ENCODE measurements around the gene RALGPS1.

DNA sequence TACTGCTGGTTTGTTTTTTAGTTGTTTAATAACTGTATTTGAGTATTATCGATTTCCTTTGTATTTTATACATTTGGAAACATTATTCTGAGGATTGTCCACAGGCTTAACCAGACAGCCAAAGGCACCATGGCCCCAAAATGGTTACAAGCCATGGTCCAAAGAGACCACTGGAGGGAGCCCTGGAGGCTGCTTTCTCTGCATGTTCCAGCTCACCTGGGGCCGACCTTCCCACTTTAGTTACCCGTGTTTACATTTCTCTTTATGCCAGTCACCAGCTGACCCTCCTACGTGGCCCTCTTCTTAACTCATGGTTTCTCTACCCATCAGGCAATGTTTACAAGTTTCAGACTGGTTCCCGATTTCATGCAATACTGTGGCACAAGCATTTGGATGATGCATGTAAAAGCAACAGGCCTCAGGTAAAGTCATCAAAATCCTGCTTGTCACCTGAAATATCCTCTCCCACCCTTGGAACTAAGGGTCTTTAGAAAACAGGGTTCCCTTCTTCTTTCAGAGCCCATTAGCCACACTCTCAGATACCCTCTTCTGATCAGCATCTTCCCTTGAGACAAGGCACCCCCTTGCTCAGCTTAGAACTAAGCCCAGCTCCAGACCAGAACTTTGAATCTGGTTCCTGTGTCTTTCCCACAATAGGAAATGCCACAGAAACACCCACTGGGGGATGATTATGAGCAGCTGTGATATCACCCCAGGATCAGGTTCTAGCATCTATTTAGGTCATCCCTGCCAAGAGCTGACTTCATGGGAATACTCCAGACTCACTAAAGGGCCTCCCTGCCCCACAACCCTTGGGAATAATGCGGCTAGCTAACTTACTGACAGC is 300.1 kb downstream of the RALGPS1 start:
- TF ChIP-seq SIN3A (conservative IDR thresholded peaks at IDR 0.05 in 1 of 2, IDR thresholded peaks at IDR 0.05 in 1 of 2; ENCODE audit: low read depth in 1 of 2, low read length in 2 of 2) = no peak
- TF ChIP-seq POLR2AphosphoS5 (IDR thresholded peaks at IDR 0.05; ENCODE audit: low read depth, low read length) = no peak
- TF ChIP-seq POLR2A (IDR thresholded peaks at IDR 0.05; ENCODE audit: control extremely low read depth in 1 of 2, low read depth in 2 of 2, low read length in 2 of 2) = no peak
- no peak for TF ChIP-seq EZH2 (IDR thresholded peaks at IDR 0.05; ENCODE audit: low read depth, low read length, severe bottlenecking)
- peak; percentile 79 to 88 (median 87) for TF ChIP-seq CTCF (IDR thresholded peaks at IDR 0.05; ENCODE audit: control extremely low read depth in 1 of 3, insufficient read depth in 1 of 3, low read depth in 1 of 3, low read length in 3 of 3)
- no peak for TF ChIP-seq ZNF274 (IDR thresholded peaks at IDR 0.05; ENCODE audit: borderline replicate concordance, extremely low read depth, low read length)

All from H1 (cell line).